NCI-H82 treated with DMSO at 0.1 percent for 48 hours (cell line): ENCODE results near the gene RFC5.

ENCODE experiments used
- DNase-seq: peaks from one replicate; lab custom pipeline; 2025; ENCODE audit not compliant: unreplicated experiment; lab: John Stamatoyannopoulos, UW

RFC5 gene

GRCh38 chr12:118050972-118051910 is 34.7 kb downstream of the RFC5 start:
- no peak for DNase-seq

- DNase-seq = no peak
Observed at GRCh38 chr12:118052324-118053070, 36.0 kb downstream of the RFC5 start.

GRCh38 chr12:118053071-118053985 is 36.8 kb downstream of the RFC5 start:
- DNase-seq = no peak

GRCh38 chr12:118055144-118055557 is 38.6 kb downstream of the RFC5 start:
- DNase-seq = no peak

GRCh38 chr12:118055865-118056773 is 39.6 kb downstream of the RFC5 start:
- no peak for DNase-seq

- DNase-seq = no peak
Observed at GRCh38 chr12:118058227-118058626, 41.7 kb downstream of the RFC5 start.

GRCh38 chr12:118058881-118059280 is 42.4 kb downstream of the RFC5 start:
- DNase-seq = no peak

- DNase-seq = no peak
Observed at GRCh38 chr12:118059341-118060191, 43.1 kb downstream of the RFC5 start.

- DNase-seq = no peak
Observed at GRCh38 chr12:118060301-118061010, 44.0 kb downstream of the RFC5 start.

- DNase-seq = no peak
Observed at GRCh38 chr12:118061011-118061872, 44.7 kb downstream of the RFC5 start, which contains the start of gene WSB2. Gene WSB2, minus strand, starts transcription at chr12:118061179. Its CDS starts 131 bp downstream, at chr12:118061048.

GRCh38 chr12:118061873-118062843 is 45.7 kb downstream of the RFC5 start:
- DNase-seq = no peak

GRCh38 chr12:118063576-118064391 is 47.3 kb downstream of the RFC5 start:
- no peak for DNase-seq

GRCh38 chr12:118064608-118065007 is 48.1 kb downstream of the RFC5 start:
- peak; percentile 10 for DNase-seq

- DNase-seq = no peak
Observed at GRCh38 chr12:118065380-118065779, 48.9 kb downstream of the RFC5 start.

- DNase-seq = no peak
Observed at GRCh38 chr12:118068445-118068844, 51.9 kb downstream of the RFC5 start.
